OCI-LY1 (cell line): Measurements from ENCODE around the gene TRIP10.

Experiments
- EZH2 ChIP-seq: fragments of 200-600 bp; sonication (generic), shearing (Covaris generic); IDR thresholded peaks from 2 replicates; pipeline ENCODE4 v1.8.0; 2017; ENCODE audit warnings: borderline replicate concordance, mixed run types, mild to moderate bottlenecking, antibody characterized with exemption, low read length, moderate library complexity, mixed read lengths
- TF ChIP-seq, protein P1 (sequence below): fragments of 200-600 bp; sonication (generic), shearing (Covaris generic); IDR thresholded peaks from 2 replicates; pipeline ENCODE4 v1.5.1; 2017; ENCODE audit warnings: mild to moderate bottlenecking, antibody characterized with exemption, low read length, moderate library complexity, mixed read lengths

DNA sequence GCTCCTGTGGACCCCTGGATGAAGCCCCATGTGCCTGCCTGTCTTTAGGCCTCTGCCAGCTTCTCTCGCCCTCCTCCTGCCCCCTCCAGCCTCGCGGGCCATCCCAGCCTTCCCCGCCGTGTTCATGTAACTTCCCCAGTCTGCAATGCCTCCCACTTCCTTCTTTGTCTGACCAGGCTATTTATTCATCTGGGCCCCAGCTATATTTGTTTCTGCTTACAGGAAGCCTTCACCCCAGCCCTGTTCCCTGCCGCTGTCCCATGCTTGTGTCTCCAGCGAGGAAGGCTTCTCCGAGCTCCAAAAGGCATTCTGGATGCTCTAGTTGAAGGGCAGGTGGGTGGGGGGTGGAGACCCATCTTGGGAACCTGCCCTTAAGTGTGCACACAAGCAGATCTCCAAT lies 11.1 kb upstream of the TRIP10 start:
- TF ChIP-seq, protein P1, sequence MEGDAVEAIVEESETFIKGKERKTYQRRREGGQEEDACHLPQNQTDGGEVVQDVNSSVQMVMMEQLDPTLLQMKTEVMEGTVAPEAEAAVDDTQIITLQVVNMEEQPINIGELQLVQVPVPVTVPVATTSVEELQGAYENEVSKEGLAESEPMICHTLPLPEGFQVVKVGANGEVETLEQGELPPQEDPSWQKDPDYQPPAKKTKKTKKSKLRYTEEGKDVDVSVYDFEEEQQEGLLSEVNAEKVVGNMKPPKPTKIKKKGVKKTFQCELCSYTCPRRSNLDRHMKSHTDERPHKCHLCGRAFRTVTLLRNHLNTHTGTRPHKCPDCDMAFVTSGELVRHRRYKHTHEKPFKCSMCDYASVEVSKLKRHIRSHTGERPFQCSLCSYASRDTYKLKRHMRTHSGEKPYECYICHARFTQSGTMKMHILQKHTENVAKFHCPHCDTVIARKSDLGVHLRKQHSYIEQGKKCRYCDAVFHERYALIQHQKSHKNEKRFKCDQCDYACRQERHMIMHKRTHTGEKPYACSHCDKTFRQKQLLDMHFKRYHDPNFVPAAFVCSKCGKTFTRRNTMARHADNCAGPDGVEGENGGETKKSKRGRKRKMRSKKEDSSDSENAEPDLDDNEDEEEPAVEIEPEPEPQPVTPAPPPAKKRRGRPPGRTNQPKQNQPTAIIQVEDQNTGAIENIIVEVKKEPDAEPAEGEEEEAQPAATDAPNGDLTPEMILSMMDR, result no peak
- no peak for TF ChIP-seq EZH2
